ENCODE measurements around the gene F5. TPM values are rescaled to one million over a fixed set of nuclear protein-coding genes. Genes with fewer than 3 reads are reported as not detected.

The F5 gene
- total and polyA plus RNA-seq, 2 experiments from 2014 or later = 0.16 TPM; not detected in 1

GRCh38 chr1:169565335-169566271 lies 20.7 kb downstream of the F5 start (continued):
- TF ChIP-seq ZNF462 (CRISPR knock-in tag; IDR thresholded peaks at IDR 0.05) (no peak), REST (IDR thresholded peaks at IDR 0.05; ENCODE audit: unreplicated experiment) (no peak), ZNF114 (CRISPR knock-in tag; IDR thresholded peaks at IDR 0.05) (no peak), JUNB (IDR thresholded peaks at IDR 0.05; ENCODE audit: unreplicated experiment) (no peak), ZNF331 (CRISPR knock-in tag; IDR thresholded peaks at IDR 0.05; ENCODE audit: low read depth) (no peak), EZH2 (IDR thresholded peaks at IDR 0.05; ENCODE audit: low read depth, unreplicated experiment) (no peak), EZH2phosphoT487 (IDR thresholded peaks at IDR 0.05; ENCODE audit: unreplicated experiment) (no peak), CREB1 (CRISPR knock-in tag; IDR thresholded peaks at IDR 0.05; ENCODE audit: low read depth) (no peak), STAT1 (IDR thresholded peaks at IDR 0.05; ENCODE audit: unreplicated experiment) (no peak), NANOG (IDR thresholded peaks at IDR 0.05; ENCODE audit: borderline replicate concordance) (no peak)
- TF ChIP-seq, protein P1, sequence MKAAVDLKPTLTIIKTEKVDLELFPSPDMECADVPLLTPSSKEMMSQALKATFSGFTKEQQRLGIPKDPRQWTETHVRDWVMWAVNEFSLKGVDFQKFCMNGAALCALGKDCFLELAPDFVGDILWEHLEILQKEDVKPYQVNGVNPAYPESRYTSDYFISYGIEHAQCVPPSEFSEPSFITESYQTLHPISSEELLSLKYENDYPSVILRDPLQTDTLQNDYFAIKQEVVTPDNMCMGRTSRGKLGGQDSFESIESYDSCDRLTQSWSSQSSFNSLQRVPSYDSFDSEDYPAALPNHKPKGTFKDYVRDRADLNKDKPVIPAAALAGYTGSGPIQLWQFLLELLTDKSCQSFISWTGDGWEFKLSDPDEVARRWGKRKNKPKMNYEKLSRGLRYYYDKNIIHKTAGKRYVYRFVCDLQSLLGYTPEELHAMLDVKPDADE (IDR thresholded peaks at IDR 0.05) = no peak
